K562 (cell line): Measurements from ENCODE around the gene RABGAP1L. TPM values are rescaled to one million over a fixed set of nuclear protein-coding genes. Genes with fewer than 3 reads are reported as not detected.

ENCODE experiments used
- ATAC-seq: fragments of 200-7000 bp; cut with Tn5 transposase; 3 replicates; pipeline ENCODE4 v1.9.1; 2020; ENCODE audit warnings: moderate library complexity
- BruUV-seq: library from RNA; stranded (reverse); fragments of 400-500 nt; replicated peaks from 2 replicates; lab custom pipeline; 2021; lab: Mats Ljungman, UMichigan
- CTCF ChIA-PET: fragments of 300-600 bp; formaldehyde crosslinking; extraction: SDS; loops from one replicate; lab custom pipeline; 2021; ENCODE audit warnings: low intra/inter-chr PET ratio; lab: Yijun Ruan, JAX
- POLR2A ChIA-PET: fragments of 300-600, 350-650 bp; sonication (Branson Sonifier 250); formaldehyde crosslinking; extraction: SDS; loops from one replicate; lab custom pipeline; 2021; ENCODE audit warnings: antibody characterized with exemption, inconsistent platforms; lab: Yijun Ruan, JAX
- DNase-seq, 4 experiments: peaks; one replicate each; pipeline versions ENCODE4 v3.0.0 to v3.0.0-alpha.2; 2011 to 2018; ENCODE audit warnings: low spot score in 3 of 4, mixed read lengths in 3 of 4; ENCODE audit errors: extremely low read depth in 1 of 4
- FAIRE-seq: peaks from 2 replicates; lab custom pipeline; 2011; peaks lifted over from hg19 to GRCh38; lab: Jason Lieb, UNC
- H2AFZ ChIP-seq: 2 replicates; pipeline ENCODE4 v1.6.0; 2011; ENCODE audit warnings: low read depth, low read length, control low read depth, inconsistent platforms
- H3K27ac ChIP-seq: fragments of 200-600 bp; 3 replicates; pipeline ENCODE4 v1.8.0; 2011; ENCODE audit warnings: low read depth, mild to moderate bottlenecking, control low read depth, inconsistent platforms, low read length, moderate library complexity, mixed read lengths; ENCODE audit errors: extremely low read depth
- H3K27me3 ChIP-seq, 2 experiments: fragments of 300-600 bp in 1 of 2; 2 replicates in 1 of 2; 3 replicates in 1 of 2; pipeline versions ENCODE4 v1.6.0 to v1.8.0; 2011; ENCODE audit warnings: inconsistent platforms in 2 of 2, low read length in 2 of 2, mild to moderate bottlenecking in 1 of 2, mixed read lengths in 1 of 2, moderate library complexity in 1 of 2; ENCODE audit not compliant: control insufficient read depth in 2 of 2, insufficient read depth in 2 of 2
- H3K36me3 ChIP-seq: fragments of 300-600 bp; 3 replicates; pipeline ENCODE4 v1.8.0; 2011; ENCODE audit warnings: mild to moderate bottlenecking, low read length, inconsistent platforms; ENCODE audit not compliant: control insufficient read depth, insufficient read depth
- H3K4me1 ChIP-seq, 2 experiments: fragments of 200-600 bp in 1 of 2; replicated peaks in 1 of 2; 2 replicates in 1 of 2; 3 replicates in 1 of 2; pipeline versions ENCODE4 v1.5.1 to v1.8.0; 2011; ENCODE audit warnings: inconsistent platforms in 2 of 2, low read length in 2 of 2, mild to moderate bottlenecking in 1 of 2, mixed read lengths in 1 of 2, moderate library complexity in 1 of 2; ENCODE audit not compliant: control insufficient read depth in 2 of 2, insufficient read depth in 2 of 2
- H3K4me2 ChIP-seq: 2 replicates; pipeline ENCODE4 v1.6.1; 2011; ENCODE audit warnings: low read length, control low read depth, inconsistent platforms, mixed read lengths; ENCODE audit not compliant: insufficient read depth
- H3K4me3 ChIP-seq: fragments of 200-600 bp; sonication (generic), shearing (Covaris generic); 2 replicates; pipeline ENCODE4 v1.5.1; 2016; ENCODE audit warnings: control low read depth, inconsistent platforms
- H3K79me2 ChIP-seq: fragments of 200-600 bp; 3 replicates; pipeline ENCODE4 v1.8.0; 2011; ENCODE audit warnings: low read length, inconsistent platforms; ENCODE audit not compliant: control insufficient read depth, insufficient read depth
- H3K9ac ChIP-seq, 2 experiments: 2 replicates each; pipeline versions ENCODE4 v1.6.0 to v1.6.1; 2011; ENCODE audit warnings: low read depth in 2 of 2, low read length in 2 of 2, control low read depth in 1 of 2, inconsistent platforms in 1 of 2, mild to moderate bottlenecking in 1 of 2, mixed read lengths in 1 of 2; ENCODE audit not compliant: insufficient read depth in 1 of 2
- H3K9me1 ChIP-seq: one replicate; pipeline ENCODE4 v1.6.0; 2011; ENCODE audit warnings: inconsistent platforms, mild to moderate bottlenecking, low read length, moderate library complexity; ENCODE audit not compliant: control insufficient read depth, insufficient read depth
- H3K9me3 ChIP-seq: replicated peaks from 2 replicates; pipeline ENCODE4 v1.5.1; 2011; ENCODE audit warnings: low read depth, low read length, inconsistent platforms; ENCODE audit not compliant: control insufficient read depth, insufficient read depth
- H4K20me1 ChIP-seq: replicated peaks from 2 replicates; pipeline ENCODE4 v1.6.1; 2011; ENCODE audit warnings: low read length, inconsistent platforms, mixed read lengths; ENCODE audit not compliant: control insufficient read depth, insufficient read depth
- CEBPB ChIP-seq: fragments of 450-650 bp; IDR thresholded peaks from 2 replicates; pipeline ENCODE4 v1.6.1; 2016; ENCODE audit warnings: missing genetic modification characterization, missing compliant biosample characterization
- EP300 ChIP-seq: IDR thresholded peaks from 2 replicates; pipeline ENCODE4 v1.6.1; 2012; ENCODE audit warnings: low read length, improper control_type of control experiment
- FOS ChIP-seq: IDR thresholded peaks from 3 replicates; pipeline ENCODE4 v1.6.1; 2011; ENCODE audit not compliant: insufficient read length; ENCODE audit errors: extremely low read depth
- GTF2A2 ChIP-seq: IDR thresholded peaks from 2 replicates; pipeline ENCODE4 v1.6.1; 2016; ENCODE audit warnings: mild to moderate bottlenecking, missing genetic modification characterization, missing compliant biosample characterization
- KLF13 ChIP-seq: fragments of 450-650 bp; IDR thresholded peaks from 2 replicates; pipeline ENCODE4 v1.6.1; 2016; ENCODE audit warnings: missing genetic modification characterization, low read depth, mild to moderate bottlenecking, missing compliant biosample characterization, moderate library complexity, borderline replicate concordance
- MAZ ChIP-seq, 2 experiments: fragments of 450-650 bp in 1 of 2; sonication (generic) in 1 of 2; formaldehyde crosslinking; IDR thresholded peaks in 1 of 2; conservative IDR thresholded peaks in 1 of 2; 2 replicates each; pipeline versions ENCODE4 v1.4.0 to v1.5.0; 2020; ENCODE audit warnings: mild to moderate bottlenecking in 1 of 2, missing genetic modification reagents in 1 of 2
- MCM5 ChIP-seq: fragments of 450-650 bp; IDR thresholded peaks from 2 replicates; pipeline ENCODE4 v1.6.1; 2016; ENCODE audit warnings: low read depth
- TEAD2 ChIP-seq: fragments of 450-650 bp; IDR thresholded peaks from 2 replicates; pipeline ENCODE4 v1.6.1; 2016; ENCODE audit warnings: missing genetic modification characterization, control low read depth, missing compliant biosample characterization
- USF1 ChIP-seq: sonication (generic); formaldehyde crosslinking; IDR thresholded peaks from 2 replicates; pipeline ENCODE4 v1.9.0; 2022; ENCODE audit warnings: mild to moderate bottlenecking, missing genetic modification reagents
- ZNF561 ChIP-seq: fragments of 450-650 bp; formaldehyde crosslinking; conservative IDR thresholded peaks from 2 replicates; pipeline ENCODE4 v1.4.0; 2020; ENCODE audit warnings: mild to moderate bottlenecking, moderate library complexity
- WGBS: fragments of 100-300 bp; shearing (Covaris generic); methylation state at CpG from one replicate; pipeline ENCODE4 v1.1.6; 2016; ENCODE audit warnings: low coverage, mixed read lengths; ENCODE audit not compliant: insufficient coverage; ENCODE audit errors: missing lambda C conversion rate; 5-methylcytosine and 5-hydroxymethylcytosine counted together
- in situ Hi-C: fragments of 300-500 bp; cut with MboI; formaldehyde crosslinking; loops from 4 replicates; pipeline ENCODE4 v1.15.0; 2018; ENCODE audit warnings: inconsistent platforms, mixed read lengths
- intact Hi-C: fragments of 100-400 bp; cut with micrococcal nuclease; formaldehyde crosslinking; loops from 2 replicates; pipeline ENCODE4 v1.14.2; 2022
- polyA plus RNA-seq, 8 experiments: library from polyadenylated mRNA; depleted of rRNA in 4 of 8; stranded (reverse) in 5 of 8; unstranded in 3 of 8; fragments of >200 nt; fragmentation: Nextera tagmentation in 2 of 8; fragmentation: Illumina TruSeq in 1 of 8; extraction: Ambion mirVana in 2 of 8; extraction: Trizol in 1 of 8; gene quantifications; 2 replicates each; pipeline versions ENCODE4 v1.2.1 to v1.2.3, GENCODE V29; 2011 to 2014; ENCODE audit warnings: inconsistent platforms in 1 of 8, missing spikeins in 1 of 8
- total RNA-seq, 7 experiments: library from RNA; depleted of rRNA in 6 of 7; stranded (reverse); fragments of >200 nt in 6 of 7; fragmentation: Illumina TruSeq in 2 of 7; extraction: Trizol in 2 of 7; gene quantifications; 2 replicates each; pipeline versions ENCODE4 v1.2.1 to v1.2.3, GENCODE V29; 2011 to 2021; ENCODE audit warnings: low replicate concordance in 1 of 7
- TF ChIP-seq, protein P1 (sequence below): IDR thresholded peaks from 2 replicates; pipeline ENCODE4 v1.6.1; 2011; ENCODE audit not compliant: insufficient read length; ENCODE audit errors: extremely low read depth
- TF ChIP-seq, protein P2 (sequence below): fragments of 200-800 bp; sonication (Bioruptor generic); IDR thresholded peaks from 2 replicates; pipeline ENCODE4 v1.6.1; 2017; ENCODE audit warnings: missing genetic modification characterization, missing compliant biosample characterization

The RABGAP1L gene
- total and polyA plus RNA-seq, 9 of the 15 experiments (the other 6 are each of a cell fraction or from before 2014, with no cell fraction given) = 16.5 to 44.9 (median 26.7) TPM

- ChIA-PET POLR2A (interaction anchor here (0.7 kb wide), 1 partner anchor 15 kb away, joined by 3 read pairs; no protein-coding TSS in a partner anchor), CTCF (no interaction called here)
- no peaks in the 10 kb centered on the region for H3K36me3 ChIP-seq
- no peaks in the 10 kb centered on the region for H3K4me1 ChIP-seq
- no peak overlapping the region for H3K4me2 ChIP-seq
- intact Hi-C loops = no loop called here
- H3K9me1 ChIP-seq = no peaks in the 10 kb centered on the region
- no TSS peak for BruUV-seq
- no peaks in the 10 kb centered on the region for H4K20me1 ChIP-seq
- no peak overlapping the region for H2AFZ ChIP-seq
- no peaks in the 10 kb centered on the region for H3K27me3 ChIP-seq
- no peak overlapping the region for H3K27ac ChIP-seq
- no peak for FAIRE-seq
- TF ChIP-seq MCM5 (no peak), ZNF561 (no peak), GTF2A2 (tag) (no peak), KLF13 (tag) (no peak), FOS (no peak), MAZ (CRISPR knock-in tag; conservative IDR thresholded peaks at IDR 0.05 in 1 of 2, IDR thresholded peaks at IDR 0.05 in 1 of 2) (no peak), TEAD2 (tag) (no peak)
- no peaks in the 10 kb centered on the region for H3K79me2 ChIP-seq
- 10% methylated on average over 3 of the region's 3 CpGs for WGBS
- H3K9me3 ChIP-seq = no peaks in the 10 kb centered on the region
- DNase-seq = no peak
- no peak overlapping the region for H3K4me3 ChIP-seq
- ATAC-seq = no peak
- no peak overlapping the region for H3K9ac ChIP-seq
- in situ Hi-C loops = no loop called here
Measured at GRCh38 chr1:174666248-174666647, 506.9 kb downstream of the RABGAP1L start.

GRCh38 chr1:174671826-174672225 lies 512.5 kb downstream of the RABGAP1L start:
- TF ChIP-seq, protein P1, sequence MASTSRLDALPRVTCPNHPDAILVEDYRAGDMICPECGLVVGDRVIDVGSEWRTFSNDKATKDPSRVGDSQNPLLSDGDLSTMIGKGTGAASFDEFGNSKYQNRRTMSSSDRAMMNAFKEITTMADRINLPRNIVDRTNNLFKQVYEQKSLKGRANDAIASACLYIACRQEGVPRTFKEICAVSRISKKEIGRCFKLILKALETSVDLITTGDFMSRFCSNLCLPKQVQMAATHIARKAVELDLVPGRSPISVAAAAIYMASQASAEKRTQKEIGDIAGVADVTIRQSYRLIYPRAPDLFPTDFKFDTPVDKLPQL = no peak
- TF ChIP-seq EP300 (no peak), CEBPB (tag) (no peak), USF1 (CRISPR knock-in tag) (no peak), KLF13 (tag) (no peak)
- TF ChIP-seq, protein P2, sequence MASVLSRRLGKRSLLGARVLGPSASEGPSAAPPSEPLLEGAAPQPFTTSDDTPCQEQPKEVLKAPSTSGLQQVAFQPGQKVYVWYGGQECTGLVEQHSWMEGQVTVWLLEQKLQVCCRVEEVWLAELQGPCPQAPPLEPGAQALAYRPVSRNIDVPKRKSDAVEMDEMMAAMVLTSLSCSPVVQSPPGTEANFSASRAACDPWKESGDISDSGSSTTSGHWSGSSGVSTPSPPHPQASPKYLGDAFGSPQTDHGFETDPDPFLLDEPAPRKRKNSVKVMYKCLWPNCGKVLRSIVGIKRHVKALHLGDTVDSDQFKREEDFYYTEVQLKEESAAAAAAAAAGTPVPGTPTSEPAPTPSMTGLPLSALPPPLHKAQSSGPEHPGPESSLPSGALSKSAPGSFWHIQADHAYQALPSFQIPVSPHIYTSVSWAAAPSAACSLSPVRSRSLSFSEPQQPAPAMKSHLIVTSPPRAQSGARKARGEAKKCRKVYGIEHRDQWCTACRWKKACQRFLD (CRISPR knock-in tag) = no peak
- no peaks in the 10 kb centered on the region for H3K4me1 ChIP-seq
- no peak overlapping the region for H3K4me2 ChIP-seq
- intact Hi-C loops (no loop called here), in situ Hi-C loops (no loop called here)
- H3K27ac ChIP-seq = no peak overlapping the region
- no peak overlapping the region for H3K9ac ChIP-seq
- BruUV-seq = no TSS peak
- H3K9me1 ChIP-seq = no peaks in the 10 kb centered on the region
- no peaks in the 10 kb centered on the region for H3K36me3 ChIP-seq
- no peaks in the 10 kb centered on the region for H3K27me3 ChIP-seq
- no peak overlapping the region for H2AFZ ChIP-seq
- no peaks in the 10 kb centered on the region for H3K79me2 ChIP-seq
- CTCF ChIA-PET = no interaction called here
- no peak overlapping the region for H3K4me3 ChIP-seq
- ATAC-seq (no peak), DNase-seq (no peak), FAIRE-seq (no peak)
- POLR2A ChIA-PET = no interaction called here
- 10% methylated on average over 2 of the region's 2 CpGs for WGBS
- no peaks in the 10 kb centered on the region for H4K20me1 ChIP-seq
- no peaks in the 10 kb centered on the region for H3K9me3 ChIP-seq
